K562 (cell line): ENCODE data around the gene TRABD2B. TPM values are rescaled to one million over a fixed set of nuclear protein-coding genes. Genes with fewer than 3 reads are reported as not detected.

Experiments
- ATAC-seq: fragments of 200-7000 bp; cut with Tn5 transposase; 3 replicates; pipeline ENCODE4 v1.9.1; 2020; ENCODE audit warnings: moderate library complexity
- BruUV-seq: library from RNA; stranded (reverse); fragments of 400-500 nt; replicated peaks from 2 replicates; lab custom pipeline; 2021; lab: Mats Ljungman, UMichigan
- CTCF ChIA-PET: fragments of 300-600 bp; formaldehyde crosslinking; extraction: SDS; loops from one replicate; lab custom pipeline; 2021; ENCODE audit warnings: low intra/inter-chr PET ratio; lab: Yijun Ruan, JAX
- POLR2A ChIA-PET: fragments of 300-600, 350-650 bp; sonication (Branson Sonifier 250); formaldehyde crosslinking; extraction: SDS; loops from one replicate; lab custom pipeline; 2021; ENCODE audit warnings: antibody characterized with exemption, inconsistent platforms; lab: Yijun Ruan, JAX
- DNase-seq, 4 experiments: peaks; one replicate each; pipeline versions ENCODE4 v3.0.0 to v3.0.0-alpha.2; 2011 to 2018; ENCODE audit warnings: low spot score in 3 of 4, mixed read lengths in 3 of 4; ENCODE audit errors: extremely low read depth in 1 of 4
- FAIRE-seq: peaks from 2 replicates; lab custom pipeline; 2011; peaks lifted over from hg19 to GRCh38; lab: Jason Lieb, UNC
- H2AFZ ChIP-seq: 2 replicates; pipeline ENCODE4 v1.6.0; 2011; ENCODE audit warnings: low read depth, low read length, control low read depth, inconsistent platforms
- H3K27ac ChIP-seq: fragments of 200-600 bp; 3 replicates; pipeline ENCODE4 v1.8.0; 2011; ENCODE audit warnings: low read depth, mild to moderate bottlenecking, control low read depth, inconsistent platforms, low read length, moderate library complexity, mixed read lengths; ENCODE audit errors: extremely low read depth
- H3K27me3 ChIP-seq, 2 experiments: fragments of 300-600 bp in 1 of 2; 2 replicates in 1 of 2; 3 replicates in 1 of 2; pipeline versions ENCODE4 v1.6.0 to v1.8.0; 2011; ENCODE audit warnings: inconsistent platforms in 2 of 2, low read length in 2 of 2, mild to moderate bottlenecking in 1 of 2, mixed read lengths in 1 of 2, moderate library complexity in 1 of 2; ENCODE audit not compliant: control insufficient read depth in 2 of 2, insufficient read depth in 2 of 2
- H3K36me3 ChIP-seq: fragments of 300-600 bp; 3 replicates; pipeline ENCODE4 v1.8.0; 2011; ENCODE audit warnings: mild to moderate bottlenecking, low read length, inconsistent platforms; ENCODE audit not compliant: control insufficient read depth, insufficient read depth
- H3K4me1 ChIP-seq, 2 experiments: fragments of 200-600 bp in 1 of 2; replicated peaks in 1 of 2; 2 replicates in 1 of 2; 3 replicates in 1 of 2; pipeline versions ENCODE4 v1.5.1 to v1.8.0; 2011; ENCODE audit warnings: inconsistent platforms in 2 of 2, low read length in 2 of 2, mild to moderate bottlenecking in 1 of 2, mixed read lengths in 1 of 2, moderate library complexity in 1 of 2; ENCODE audit not compliant: control insufficient read depth in 2 of 2, insufficient read depth in 2 of 2
- H3K4me2 ChIP-seq: 2 replicates; pipeline ENCODE4 v1.6.1; 2011; ENCODE audit warnings: low read length, control low read depth, inconsistent platforms, mixed read lengths; ENCODE audit not compliant: insufficient read depth
- H3K4me3 ChIP-seq: fragments of 200-600 bp; sonication (generic), shearing (Covaris generic); 2 replicates; pipeline ENCODE4 v1.5.1; 2016; ENCODE audit warnings: control low read depth, inconsistent platforms
- H3K79me2 ChIP-seq: fragments of 200-600 bp; 3 replicates; pipeline ENCODE4 v1.8.0; 2011; ENCODE audit warnings: low read length, inconsistent platforms; ENCODE audit not compliant: control insufficient read depth, insufficient read depth
- H3K9ac ChIP-seq, 2 experiments: 2 replicates each; pipeline versions ENCODE4 v1.6.0 to v1.6.1; 2011; ENCODE audit warnings: low read depth in 2 of 2, low read length in 2 of 2, control low read depth in 1 of 2, inconsistent platforms in 1 of 2, mild to moderate bottlenecking in 1 of 2, mixed read lengths in 1 of 2; ENCODE audit not compliant: insufficient read depth in 1 of 2
- H3K9me1 ChIP-seq: one replicate; pipeline ENCODE4 v1.6.0; 2011; ENCODE audit warnings: inconsistent platforms, mild to moderate bottlenecking, low read length, moderate library complexity; ENCODE audit not compliant: control insufficient read depth, insufficient read depth
- H3K9me3 ChIP-seq: replicated peaks from 2 replicates; pipeline ENCODE4 v1.5.1; 2011; ENCODE audit warnings: low read depth, low read length, inconsistent platforms; ENCODE audit not compliant: control insufficient read depth, insufficient read depth
- H4K20me1 ChIP-seq: replicated peaks from 2 replicates; pipeline ENCODE4 v1.6.1; 2011; ENCODE audit warnings: low read length, inconsistent platforms, mixed read lengths; ENCODE audit not compliant: control insufficient read depth, insufficient read depth
- BCOR ChIP-seq: fragments of 450-650 bp; IDR thresholded peaks from 2 replicates; pipeline ENCODE4 v1.6.1; 2016
- JUND ChIP-seq, 2 experiments: IDR thresholded peaks; 2 replicates in 1 of 2; 3 replicates in 1 of 2; pipeline ENCODE4 v1.6.1; 2011; ENCODE audit warnings: borderline replicate concordance in 2 of 2, low read depth in 2 of 2, low read length in 2 of 2, improper control_type of control experiment in 1 of 2, missing biosample characterization in 1 of 2, missing genetic modification characterization in 1 of 2, missing genetic modification reagents in 1 of 2
- MLLT1 ChIP-seq, 2 experiments: fragments of 450-650 bp; IDR thresholded peaks; 2 replicates each; pipeline ENCODE4 v1.6.1; 2016
- RBM25 ChIP-seq: fragments of 200-400 bp; formaldehyde crosslinking; IDR thresholded peaks from 2 replicates; pipeline ENCODE4 v1.6.1; 2018; ENCODE audit warnings: low read length, low read depth, moderate library complexity; ENCODE audit not compliant: severe bottlenecking
- ZFP36 ChIP-seq: fragments of 150-350 bp; IDR thresholded peaks from 2 replicates; pipeline ENCODE4 v1.6.1; 2018; ENCODE audit warnings: low read length, low read depth; ENCODE audit not compliant: partially characterized antibody
- WGBS: fragments of 100-300 bp; shearing (Covaris generic); methylation state at CpG from one replicate; pipeline ENCODE4 v1.1.6; 2016; ENCODE audit warnings: low coverage, mixed read lengths; ENCODE audit not compliant: insufficient coverage; ENCODE audit errors: missing lambda C conversion rate; 5-methylcytosine and 5-hydroxymethylcytosine counted together
- in situ Hi-C: fragments of 300-500 bp; cut with MboI; formaldehyde crosslinking; loops from 4 replicates; pipeline ENCODE4 v1.15.0; 2018; ENCODE audit warnings: inconsistent platforms, mixed read lengths
- intact Hi-C: fragments of 100-400 bp; cut with micrococcal nuclease; formaldehyde crosslinking; loops from 2 replicates; pipeline ENCODE4 v1.14.2; 2022
- polyA plus RNA-seq, 8 experiments: library from polyadenylated mRNA; depleted of rRNA in 4 of 8; stranded (reverse) in 5 of 8; unstranded in 3 of 8; fragments of >200 nt; fragmentation: Nextera tagmentation in 2 of 8; fragmentation: Illumina TruSeq in 1 of 8; extraction: Ambion mirVana in 2 of 8; extraction: Trizol in 1 of 8; gene quantifications; 2 replicates each; pipeline versions ENCODE4 v1.2.1 to v1.2.3, GENCODE V29; 2011 to 2014; ENCODE audit warnings: inconsistent platforms in 1 of 8, missing spikeins in 1 of 8
- total RNA-seq, 7 experiments: library from RNA; depleted of rRNA in 6 of 7; stranded (reverse); fragments of >200 nt in 6 of 7; fragmentation: Illumina TruSeq in 2 of 7; extraction: Trizol in 2 of 7; gene quantifications; 2 replicates each; pipeline versions ENCODE4 v1.2.1 to v1.2.3, GENCODE V29; 2011 to 2021; ENCODE audit warnings: low replicate concordance in 1 of 7

The TRABD2B gene
- total and polyA plus RNA-seq, 9 of the 15 experiments (the other 6 are each of a cell fraction or from before 2014, with no cell fraction given): not detected

- Histone ChIP-seq H3K79me2 (no peaks in the 10 kb centered on the region), H3K27ac (no peak overlapping the region), H3K9me1 (peaks cover 2% of the 10 kb centered on the region), H3K4me3 (no peak overlapping the region), H3K4me1 (no peaks in the 10 kb centered on the region), H4K20me1 (peaks cover 15% of the 10 kb centered on the region; the same call in 1 of the 2 replicates), H3K36me3 (no peaks in the 10 kb centered on the region), H3K9me3 (no peaks in the 10 kb centered on the region), H3K4me2 (no peak overlapping the region), H2AFZ (no peak overlapping the region), H3K9ac (no peak overlapping the region), H3K27me3 (peaks cover 16 to 74% of the 10 kb centered on the region in 2 experiments)
- DNase-seq (no peak), ATAC-seq (no peak), FAIRE-seq (no peak)
- 0% methylated on average over 6 of the region's 6 CpGs for WGBS
- ChIA-PET POLR2A (no interaction called here), CTCF (no interaction called here)
- in situ Hi-C loops: no loop called here
- BruUV-seq: no TSS peak
- TF ChIP-seq ZFP36: peak; percentile 70
- no peak for TF ChIP-seq MLLT1 (IDR thresholded peaks at IDR 0.05)
- peak; percentile 65 for TF ChIP-seq RBM25
- no peak for TF ChIP-seq JUND (IDR thresholded peaks at IDR 0.05; ENCODE audit: borderline replicate concordance, low read depth, low read length)
- no peak for TF ChIP-seq JUND (tag; IDR thresholded peaks at IDR 0.05; ENCODE audit: borderline replicate concordance, low read depth, low read length)
- 0 out of 2 replicates have a peak, but pooled peaks have one; percentile 25 for TF ChIP-seq BCOR
- intact Hi-C loops: no loop called here
Measured at GRCh38 chr1:47777322-47777721, 219.9 kb downstream of the TRABD2B start.
